ENCODE data around the gene TTLL7.

The TTLL7 gene

GRCh38 chr1:84019217-84019616, 20.3 kb upstream of the TTLL7 start:
- Histone ChIP-seq H3K27ac (ENCODE audit: low read length) (no peak overlapping the region), H3K27me3 (ENCODE audit: low read depth, low read length) (no peaks in the 10 kb centered on the region), H4K20me1 (ENCODE audit: insufficient read depth, low read length) (no peaks in the 10 kb centered on the region), H3K9ac (ENCODE audit: low read length) (no peak overlapping the region), H3K79me2 (ENCODE audit: low read length) (no peaks in the 10 kb centered on the region), H3K4me2 (ENCODE audit: low read length) (no peak overlapping the region), H3K9me3 (ENCODE audit: insufficient read depth, low read length) (no peaks in the 10 kb centered on the region), H3K4me3 (ENCODE audit: low read length) (no peak overlapping the region), H2AFZ (ENCODE audit: low read depth, low read length) (no peak overlapping the region), H3K4me1 (ENCODE audit: low read length) (no peaks in the 10 kb centered on the region), H3K36me3 (replicated peaks; ENCODE audit: low read depth, low read length) (no peaks in the 10 kb centered on the region)
- TF ChIP-seq EZH2phosphoT487 (IDR thresholded peaks at IDR 0.05; ENCODE audit: low read depth) (no peak), CTCF (IDR thresholded peaks at IDR 0.05; ENCODE audit: low read depth, low read length) (no peak)

- Histone ChIP-seq H3K4me2 (ENCODE audit: low read length) (no peak overlapping the region), H4K20me1 (ENCODE audit: insufficient read depth, low read length) (no peaks in the 10 kb centered on the region), H3K79me2 (ENCODE audit: low read length) (no peaks in the 10 kb centered on the region), H3K4me1 (ENCODE audit: low read length) (peaks cover 10% of the 10 kb centered on the region), H2AFZ (ENCODE audit: low read depth, low read length) (no peak overlapping the region), H3K4me3 (ENCODE audit: low read length) (no peak overlapping the region), H3K36me3 (replicated peaks; ENCODE audit: low read depth, low read length) (peaks cover 3% of the 10 kb centered on the region), H3K27ac (ENCODE audit: low read length) (no peak overlapping the region), H3K9ac (ENCODE audit: low read length) (no peak overlapping the region), H3K27me3 (ENCODE audit: low read depth, low read length) (no peaks in the 10 kb centered on the region), H3K9me3 (ENCODE audit: insufficient read depth, low read length) (no peaks in the 10 kb centered on the region)
- TF ChIP-seq CTCF (IDR thresholded peaks at IDR 0.05; ENCODE audit: low read depth, low read length) (no peak), EZH2phosphoT487 (IDR thresholded peaks at IDR 0.05; ENCODE audit: low read depth) (no peak)
Observed at GRCh38 chr1:84013708-84014107, 14.8 kb upstream of the TTLL7 start.

GRCh38 chr1:84012018-84012417, 13.1 kb upstream of the TTLL7 start:
- Histone ChIP-seq H3K79me2 (ENCODE audit: low read length) (no peaks in the 10 kb centered on the region), H3K27me3 (ENCODE audit: low read depth, low read length) (no peaks in the 10 kb centered on the region), H3K4me2 (ENCODE audit: low read length) (no peak overlapping the region), H3K27ac (ENCODE audit: low read length) (no peak overlapping the region), H2AFZ (ENCODE audit: low read depth, low read length) (no peak overlapping the region), H3K36me3 (replicated peaks; ENCODE audit: low read depth, low read length) (peaks cover 8% of the 10 kb centered on the region), H3K9ac (ENCODE audit: low read length) (no peak overlapping the region), H3K9me3 (ENCODE audit: insufficient read depth, low read length) (no peaks in the 10 kb centered on the region; the same call in 1 of the 2 replicates), H3K4me1 (ENCODE audit: low read length) (peaks cover 10% of the 10 kb centered on the region), H3K4me3 (ENCODE audit: low read length) (no peak overlapping the region), H4K20me1 (ENCODE audit: insufficient read depth, low read length) (no peaks in the 10 kb centered on the region)
- no peak for TF ChIP-seq EZH2phosphoT487 (IDR thresholded peaks at IDR 0.05; ENCODE audit: low read depth)
- no peak for TF ChIP-seq CTCF (IDR thresholded peaks at IDR 0.05; ENCODE audit: low read depth, low read length)

- Histone ChIP-seq H3K4me2 (ENCODE audit: low read length) (no peak overlapping the region), H4K20me1 (ENCODE audit: insufficient read depth, low read length) (no peaks in the 10 kb centered on the region), H2AFZ (ENCODE audit: low read depth, low read length) (no peak overlapping the region), H3K9ac (ENCODE audit: low read length) (no peak overlapping the region), H3K79me2 (ENCODE audit: low read length) (no peaks in the 10 kb centered on the region), H3K27me3 (ENCODE audit: low read depth, low read length) (no peaks in the 10 kb centered on the region), H3K36me3 (replicated peaks; ENCODE audit: low read depth, low read length) (peaks cover 11% of the 10 kb centered on the region), H3K9me3 (ENCODE audit: insufficient read depth, low read length) (peaks cover 5% of the 10 kb centered on the region; the same call in 1 of the 2 replicates), H3K27ac (ENCODE audit: low read length) (no peak overlapping the region), H3K4me1 (ENCODE audit: low read length) (peaks cover 18% of the 10 kb centered on the region), H3K4me3 (ENCODE audit: low read length) (no peak overlapping the region)
- no peak for TF ChIP-seq EZH2phosphoT487 (IDR thresholded peaks at IDR 0.05; ENCODE audit: low read depth)
- no peak for TF ChIP-seq CTCF (IDR thresholded peaks at IDR 0.05; ENCODE audit: low read depth, low read length)
Observed at GRCh38 chr1:84010136-84010535, 11.2 kb upstream of the TTLL7 start.
